Spinal cord (tissue), 10 donors: ENCODE data around the gene CREB3. TPM values are rescaled to one million over a fixed set of nuclear protein-coding genes. Genes with fewer than 3 reads are reported as not detected.
A peak's percentile ranks its signal among the peaks of the same experiment; 100 is the strongest.

Source experiments
- DNase-seq, 6 donors: peaks; one replicate each; pipeline versions ENCODE4 v3.0.0 to v3.0.0-alpha.2; 2013 to 2015; ENCODE audit warnings: low spot score in 6 of 6, low read depth in 4 of 6
- H3K27ac ChIP-seq: one replicate; pipeline ENCODE4 v1.5.1; 2013; ENCODE audit warnings: low read depth, low read length, control low read depth
- H3K27me3 ChIP-seq: one replicate; pipeline ENCODE4 v1.6.1; 2013; ENCODE audit warnings: low read length; ENCODE audit not compliant: control insufficient read depth, insufficient read depth
- H3K36me3 ChIP-seq: one replicate; pipeline ENCODE4 v1.6.1; 2013; ENCODE audit warnings: low read length; ENCODE audit not compliant: control insufficient read depth, insufficient read depth
- H3K4me1 ChIP-seq: one replicate; pipeline ENCODE4 v1.6.1; 2013; ENCODE audit warnings: low read length; ENCODE audit not compliant: control insufficient read depth, insufficient read depth
- H3K4me3 ChIP-seq: one replicate; pipeline ENCODE4 v1.5.1; 2013; ENCODE audit warnings: low read depth, low read length, control low read depth
- H3K9me3 ChIP-seq: one replicate; pipeline ENCODE4 v1.6.1; 2013; ENCODE audit warnings: low read length; ENCODE audit not compliant: control insufficient read depth, insufficient read depth
- WGBS: methylation state at CpG from one replicate; pipeline ENCODE4 v1.1.5; 2013; ENCODE audit warnings: missing lambda C conversion rate; ENCODE audit not compliant: insufficient coverage; 5-methylcytosine and 5-hydroxymethylcytosine counted together
- polyA plus RNA-seq, 2 donors: library from polyadenylated mRNA; unstranded; fragments of 120-200 nt; gene quantifications; one replicate each; pipeline ENCODE4 v1.2.1, GENCODE V29; 2013; ENCODE audit not compliant: insufficient read length in 2 of 2
- total RNA-seq, 2 donors: library from RNA; depleted of rRNA in 1 of 2; stranded (reverse); fragments of 120-200 nt in 1 of 2; fragments of >200 nt in 1 of 2; gene quantifications; one replicate each; pipeline versions ENCODE4 v1.2.3 to v1.2.4, GENCODE V29; 2013 to 2014
- donor health status: healthy.

The CREB3 gene
- total and polyA plus RNA-seq, 4 donors: 29.6 to 53.6 (median 49.5) TPM

DNA sequence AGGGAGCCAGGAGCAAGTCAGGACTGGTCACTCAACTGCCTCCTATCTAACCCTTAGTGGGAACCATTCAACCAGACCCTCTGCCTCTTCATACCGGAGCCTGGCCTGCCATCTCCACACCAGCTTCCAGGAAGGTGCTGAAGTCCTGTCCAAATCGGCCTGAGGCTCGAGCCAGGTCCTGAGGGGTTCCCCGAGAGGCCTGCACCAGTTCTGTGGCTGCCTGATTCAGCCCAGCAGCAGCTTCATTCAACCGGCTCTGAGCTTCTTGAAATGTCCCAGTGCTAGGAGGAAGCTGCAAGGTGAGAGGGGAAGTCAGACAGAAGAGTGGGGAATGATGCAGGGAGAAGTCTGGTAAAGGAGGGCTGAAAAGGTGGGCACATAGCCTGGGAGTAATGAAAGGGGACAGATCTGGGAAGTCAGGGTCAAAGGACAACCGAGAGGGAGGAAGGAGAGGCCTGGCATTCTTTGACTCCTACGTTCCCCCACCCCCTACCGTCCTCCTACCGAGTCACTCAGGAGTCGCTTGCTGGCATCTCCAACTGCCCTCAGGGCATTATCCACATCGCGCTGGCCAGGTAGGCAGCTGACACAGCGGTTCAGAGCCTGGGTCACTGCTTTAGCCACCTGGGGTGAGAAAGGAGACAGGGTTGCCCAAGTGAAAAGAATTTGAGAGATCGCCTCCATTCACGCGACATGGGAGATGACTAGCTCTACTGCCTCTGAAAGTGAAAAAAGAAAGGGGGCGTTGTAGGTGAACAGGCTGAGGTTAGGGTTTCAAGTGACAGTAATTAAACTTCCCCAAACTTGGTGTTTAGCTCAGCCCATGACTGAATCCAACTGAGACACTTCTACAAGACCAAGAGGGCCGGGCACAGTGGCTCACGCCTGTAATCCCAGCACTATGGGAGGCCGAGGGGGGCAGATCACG is 20.7 kb upstream of the CREB3 start:
- WGBS: 93% methylated on average over 13 of the region's 21 CpGs

DNA sequence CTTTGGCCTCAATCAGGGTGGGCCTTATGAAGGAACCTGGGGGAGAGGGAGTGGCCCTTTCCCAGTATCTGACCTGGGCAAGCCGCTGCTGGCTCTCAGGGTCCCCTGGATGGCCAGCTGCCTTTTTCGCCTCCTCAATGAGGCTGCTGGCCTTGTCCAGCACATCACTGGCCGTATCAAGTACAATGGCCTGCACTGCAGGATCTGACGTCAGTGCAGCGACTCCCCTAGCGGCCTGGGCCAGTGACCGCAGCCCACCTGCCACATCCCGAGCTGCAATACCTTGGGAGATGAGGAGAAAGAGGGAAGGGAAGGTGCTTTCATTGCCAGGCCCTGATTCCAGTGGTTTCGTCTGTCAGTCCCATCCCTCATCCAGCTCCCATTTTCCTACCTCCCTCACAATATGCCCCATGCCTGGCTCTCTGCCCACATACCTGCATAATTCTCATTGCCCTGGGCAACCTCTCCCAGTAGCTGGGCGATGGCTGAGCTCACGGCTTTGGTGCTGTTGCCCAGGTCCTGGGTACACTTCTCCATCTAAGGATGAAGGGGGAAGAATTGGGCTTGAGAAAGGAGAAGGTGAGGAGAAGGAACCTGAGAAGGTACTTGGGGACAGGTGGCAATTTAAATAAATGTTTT is 19.6 kb upstream of the CREB3 start:
- no peak for DNase-seq
- H3K4me3 ChIP-seq: no peak overlapping the region
- no peaks in the 10 kb centered on the region for H3K27me3 ChIP-seq
- WGBS: 66% methylated on average over 7 of the region's 11 CpGs
- H3K36me3 ChIP-seq: peaks cover 93% of the 10 kb centered on the region
- no peaks in the 10 kb centered on the region for H3K9me3 ChIP-seq
- H3K4me1 ChIP-seq: no peaks in the 10 kb centered on the region
- H3K27ac ChIP-seq: no peak overlapping the region

More for the DNA sequence above, 20.7 kb upstream of the CREB3 start:
- Histone ChIP-seq H3K36me3 (peaks cover 93% of the 10 kb centered on the region), H3K27ac (no peak overlapping the region), H3K4me3 (no peak overlapping the region), H3K9me3 (no peaks in the 10 kb centered on the region), H3K4me1 (no peaks in the 10 kb centered on the region), H3K27me3 (no peaks in the 10 kb centered on the region)
- DNase-seq: no peak

DNA sequence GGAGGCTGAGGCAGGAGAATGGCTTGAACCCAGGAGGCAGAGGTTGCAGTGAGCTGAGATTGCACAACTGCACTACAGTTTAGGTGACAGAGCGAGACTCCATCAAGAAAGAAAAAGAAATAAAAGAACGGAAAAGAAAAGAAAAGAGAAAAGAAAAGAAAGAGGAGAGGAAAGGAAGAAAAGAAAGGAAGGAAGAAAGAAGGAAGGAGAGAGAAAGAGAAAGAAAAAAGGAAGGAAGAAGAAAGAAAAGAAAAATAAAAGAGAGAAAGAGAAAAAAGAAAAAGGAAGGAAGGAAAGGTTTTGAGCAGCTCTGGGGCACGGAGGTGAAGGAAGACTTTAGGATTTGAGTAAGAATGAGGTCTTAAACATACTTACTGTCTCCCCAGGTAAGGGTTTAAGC is 18.9 kb upstream of the CREB3 start:
- H3K4me3 ChIP-seq: no peak overlapping the region
- 93% methylated on average over 3 of the region's 3 CpGs for WGBS
- H3K9me3 ChIP-seq: no peaks in the 10 kb centered on the region
- no peak overlapping the region for H3K27ac ChIP-seq
- H3K36me3 ChIP-seq: peaks cover 94% of the 10 kb centered on the region
- no peak for DNase-seq
- no peaks in the 10 kb centered on the region for H3K4me1 ChIP-seq
- no peaks in the 10 kb centered on the region for H3K27me3 ChIP-seq

DNA sequence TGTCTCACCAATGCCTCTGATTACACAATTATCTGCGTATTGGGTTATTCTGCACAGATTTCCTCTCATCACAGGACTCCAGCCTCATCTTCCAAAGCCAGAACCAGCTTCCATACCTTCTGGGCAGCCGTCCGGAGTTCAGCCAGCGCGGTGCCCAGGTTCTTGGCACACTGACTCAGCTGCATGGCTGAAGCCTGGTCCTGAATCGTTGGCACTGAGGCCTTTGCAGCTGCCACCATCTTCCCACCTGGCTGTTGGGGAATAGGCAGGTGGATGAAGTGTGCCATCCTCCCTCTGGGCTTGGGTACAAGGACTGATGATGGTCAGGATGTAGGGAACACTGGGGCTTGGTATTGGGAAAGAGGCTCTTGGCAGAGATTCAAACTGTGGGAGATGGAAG is 18.3 kb upstream of the CREB3 start:
- whole genome bisulfite sequencing: 90% methylated on average over 6 of the region's 6 CpGs
- H3K27ac ChIP-seq: no peak overlapping the region
- H3K9me3 ChIP-seq: no peaks in the 10 kb centered on the region
- peaks cover 96% of the 10 kb centered on the region for H3K36me3 ChIP-seq
- DNase-seq: no peak
- H3K27me3 ChIP-seq: no peaks in the 10 kb centered on the region
- H3K4me1 ChIP-seq: no peaks in the 10 kb centered on the region
- no peak overlapping the region for H3K4me3 ChIP-seq

DNA sequence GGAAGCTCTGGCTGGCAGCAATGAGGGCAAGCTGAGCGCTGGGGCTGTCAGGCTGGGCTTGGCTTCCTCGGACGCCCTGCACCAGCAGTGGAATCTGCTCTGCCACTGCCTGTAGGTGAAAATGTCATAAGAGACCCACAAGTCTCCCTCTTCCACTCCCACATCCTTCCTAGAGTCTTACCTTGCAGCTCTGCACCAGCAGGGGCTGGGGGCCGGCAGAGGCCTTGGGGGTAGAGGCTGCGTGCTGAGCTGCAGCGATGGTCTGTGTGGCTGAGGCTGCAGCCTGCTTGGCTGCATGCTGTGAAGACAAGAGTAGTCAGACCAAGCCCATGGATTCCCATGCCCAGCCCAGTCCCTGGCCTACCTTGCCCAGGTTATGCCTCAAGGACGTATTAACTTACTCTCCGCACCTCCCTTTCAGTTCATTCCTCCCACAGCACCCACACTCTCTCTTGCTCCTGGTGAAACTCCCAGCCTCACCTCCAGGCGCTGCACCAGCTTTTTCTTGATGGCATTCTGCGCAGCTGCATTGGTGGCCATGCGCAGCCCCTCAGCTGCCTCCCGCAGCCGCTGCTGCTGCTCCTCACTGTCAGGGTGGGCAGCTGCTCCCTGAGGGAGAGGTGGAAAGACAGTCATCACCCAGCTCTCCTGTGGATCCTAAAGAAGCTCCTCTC is 17.8 kb upstream of the CREB3 start:
- H3K4me1 ChIP-seq: no peaks in the 10 kb centered on the region
- H3K4me3 ChIP-seq: no peak overlapping the region
- H3K27ac ChIP-seq: no peak overlapping the region
- WGBS: 95% methylated on average over 12 of the region's 13 CpGs
- peaks cover 97% of the 10 kb centered on the region for H3K36me3 ChIP-seq
- H3K27me3 ChIP-seq: no peaks in the 10 kb centered on the region
- H3K9me3 ChIP-seq: no peaks in the 10 kb centered on the region
- DNase-seq: no peak

DNA sequence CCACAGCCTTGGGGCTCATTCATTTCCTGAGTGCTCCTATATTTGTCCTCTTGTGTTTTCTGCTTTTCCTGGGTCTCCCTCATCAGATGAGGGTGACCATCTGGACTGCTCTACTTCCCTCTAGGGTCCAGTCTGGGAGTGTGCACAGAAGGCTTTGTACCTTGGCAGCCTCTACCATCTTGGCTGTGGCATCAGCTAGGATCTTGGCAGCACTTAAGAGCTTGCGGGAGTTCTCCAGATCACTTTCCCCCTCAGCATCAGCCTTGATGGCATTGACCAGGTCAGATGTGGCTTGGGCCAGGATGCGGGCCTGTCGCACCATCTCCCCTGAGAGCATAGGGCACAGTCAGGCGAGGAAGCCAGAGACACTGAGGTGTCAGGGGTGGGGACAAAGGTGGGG is 16.2 kb upstream of the CREB3 start:
- H3K27ac ChIP-seq: no peak overlapping the region
- WGBS: 91% methylated on average over 3 of the region's 4 CpGs
- peak in 1 of 6 donors; percentile 39 for DNase-seq

DNA sequence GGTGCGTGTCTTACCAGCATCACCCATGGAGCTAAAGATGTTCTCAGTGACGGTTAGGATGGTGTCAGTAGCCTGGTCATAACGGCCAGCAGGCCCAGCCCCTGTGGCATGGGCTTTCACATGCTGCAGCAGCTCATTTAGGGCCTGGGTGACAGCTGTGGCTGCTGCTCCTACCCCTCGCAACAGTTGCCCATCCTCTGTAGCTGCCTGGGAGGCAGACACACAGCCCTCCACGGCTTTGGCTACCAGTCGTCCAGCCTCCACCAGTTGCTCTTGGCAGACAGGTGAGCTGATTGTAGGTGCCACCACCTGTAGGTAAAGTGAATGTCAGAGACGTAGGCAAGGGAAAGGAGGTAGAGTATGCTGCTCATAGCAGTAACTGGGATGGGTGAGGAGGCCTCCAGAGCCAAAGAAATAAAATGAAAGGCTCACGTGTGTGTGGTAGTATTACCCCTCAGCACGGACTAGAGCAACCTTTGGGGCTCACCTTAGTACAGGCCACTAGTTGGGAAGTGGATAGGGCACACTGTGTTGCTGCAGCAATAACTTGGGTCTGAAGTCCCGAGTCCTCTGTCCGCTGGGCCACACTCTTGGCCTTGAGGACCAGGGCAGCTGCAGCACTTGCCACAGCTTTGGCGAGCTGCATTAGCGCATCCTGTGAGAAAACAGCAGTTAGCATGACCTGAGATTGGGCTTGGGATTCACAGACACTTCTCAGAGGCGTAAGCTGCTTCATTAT is 15.2 kb upstream of the CREB3 start:
- WGBS: 96% methylated on average over 14 of the region's 14 CpGs
- Histone ChIP-seq H3K4me3 (no peak overlapping the region), H3K9me3 (no peaks in the 10 kb centered on the region), H3K36me3 (peaks cover 91% of the 10 kb centered on the region), H3K27ac (no peak overlapping the region), H3K27me3 (no peaks in the 10 kb centered on the region), H3K4me1 (no peaks in the 10 kb centered on the region)
- no peak for DNase-seq

More for the DNA sequence above, 16.2 kb upstream of the CREB3 start:
- no peaks in the 10 kb centered on the region for H3K27me3 ChIP-seq
- H3K9me3 ChIP-seq: no peaks in the 10 kb centered on the region
- no peaks in the 10 kb centered on the region for H3K4me1 ChIP-seq
- H3K36me3 ChIP-seq: peaks cover 94% of the 10 kb centered on the region
- H3K4me3 ChIP-seq: no peak overlapping the region

DNA sequence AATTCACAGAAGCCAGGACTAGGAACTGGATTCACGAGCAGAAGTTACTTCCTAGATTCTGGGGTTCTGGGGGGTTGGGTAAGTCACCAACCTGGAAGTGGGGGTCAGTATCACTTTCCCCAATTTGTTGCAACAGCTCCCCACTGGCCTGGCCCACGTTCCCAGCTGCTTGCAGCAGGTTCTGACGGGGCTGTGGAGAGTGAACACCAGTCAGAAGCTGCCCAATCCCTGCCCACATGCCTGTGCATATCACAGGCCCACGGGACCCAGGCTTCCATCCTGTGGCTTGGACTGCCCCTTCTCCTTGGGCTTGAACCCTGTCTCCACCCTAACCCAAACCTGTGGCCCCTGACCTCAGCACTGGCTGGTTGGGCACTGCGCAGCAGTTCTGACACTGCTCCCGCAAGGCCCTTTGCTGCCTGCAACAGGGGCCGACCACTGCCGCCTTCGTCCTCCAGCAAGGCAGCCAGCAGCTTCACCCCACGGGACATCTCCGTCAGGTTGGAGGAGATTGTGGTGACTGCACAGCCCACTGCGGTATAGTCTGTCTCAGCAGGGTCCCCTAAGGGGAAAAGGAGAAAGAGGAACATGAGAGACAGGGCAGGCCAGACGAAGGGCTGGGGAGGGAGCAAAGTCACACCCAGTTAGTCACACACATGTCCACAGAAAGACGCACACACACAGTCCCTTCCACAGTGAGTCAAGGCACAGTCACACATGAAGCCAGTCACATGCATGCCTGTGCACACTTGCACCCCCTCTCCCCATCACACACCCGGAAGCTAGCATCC is 13.6 kb upstream of the CREB3 start:
- WGBS: 92% methylated on average over 13 of the region's 15 CpGs
- H3K36me3 ChIP-seq: peaks cover 91% of the 10 kb centered on the region
- H3K27me3 ChIP-seq: no peaks in the 10 kb centered on the region
- no peaks in the 10 kb centered on the region for H3K9me3 ChIP-seq
- H3K4me3 ChIP-seq: no peak overlapping the region
- H3K4me1 ChIP-seq: no peaks in the 10 kb centered on the region
- DNase-seq: no peak
- no peak overlapping the region for H3K27ac ChIP-seq
